Keratinocyte (primary cell): ENCODE measurements around the gene PDZD2. TPM values are rescaled to one million over a fixed set of nuclear protein-coding genes. Genes with fewer than 3 reads are reported as not detected.
A peak's percentile ranks its signal among the peaks of the same experiment; 100 is the strongest.

ENCODE experiments used
- DNase-seq: peaks from one replicate; pipeline ENCODE4 v3.0.0-alpha.2; 2011; ENCODE audit warnings: low read depth, missing footprints, low spot score
- FAIRE-seq: peaks from 2 replicates; lab custom pipeline; 2011; peaks lifted over from hg19 to GRCh38; lab: Jason Lieb, UNC
- H2AFZ ChIP-seq: 2 replicates; pipeline ENCODE4 v1.6.0; 2012; ENCODE audit warnings: low read length, control low read depth, inconsistent platforms; ENCODE audit not compliant: control insufficient read depth
- H3K27ac ChIP-seq: 2 replicates; pipeline ENCODE4 v1.5.1; 2011; ENCODE audit warnings: low read length; ENCODE audit not compliant: control insufficient read depth, insufficient read depth
- H3K27me3 ChIP-seq: 3 replicates; pipeline ENCODE4 v1.6.0; 2011; ENCODE audit warnings: low read length; ENCODE audit not compliant: control insufficient read depth, insufficient read depth; ENCODE audit errors: extremely low read depth
- H3K36me3 ChIP-seq, 2 experiments: 2 replicates in 1 of 2; 3 replicates in 1 of 2; pipeline ENCODE4 v1.5.1; 2011; ENCODE audit warnings: low read length in 2 of 2, mild to moderate bottlenecking in 1 of 2; ENCODE audit not compliant: control insufficient read depth in 2 of 2, insufficient read depth in 2 of 2; ENCODE audit errors: extremely low read depth in 1 of 2
- H3K4me1 ChIP-seq: 3 replicates; pipeline ENCODE4 v1.5.1; 2011; ENCODE audit warnings: low read length; ENCODE audit not compliant: control insufficient read depth, insufficient read depth; ENCODE audit errors: extremely low read depth
- H3K4me2 ChIP-seq: 3 replicates; pipeline ENCODE4 v1.6.0; 2011; ENCODE audit warnings: low read depth, low read length; ENCODE audit not compliant: control insufficient read depth, insufficient read depth; ENCODE audit errors: extremely low read depth
- H3K4me3 ChIP-seq, 3 experiments: fragments of 200-600 bp in 1 of 3; sonication (generic) in 1 of 3; 2 replicates in 2 of 3; 3 replicates in 1 of 3; pipeline ENCODE4 v1.5.1; 2011 to 2016; ENCODE audit warnings: low read length in 3 of 3, mild to moderate bottlenecking in 3 of 3, control low read depth in 2 of 3, inconsistent platforms in 1 of 3, low read depth in 1 of 3, mixed read lengths in 1 of 3, mixed run types in 1 of 3, moderate library complexity in 1 of 3; ENCODE audit not compliant: control insufficient read depth in 2 of 3, insufficient read depth in 2 of 3; ENCODE audit errors: extremely low read depth in 1 of 3
- H3K79me2 ChIP-seq: 2 replicates; pipeline ENCODE4 v1.6.0; 2012; ENCODE audit warnings: low read length; ENCODE audit not compliant: control insufficient read depth, insufficient read depth
- H3K9ac ChIP-seq: 3 replicates; pipeline ENCODE4 v1.6.0; 2011; ENCODE audit warnings: low read length; ENCODE audit not compliant: control insufficient read depth, insufficient read depth; ENCODE audit errors: extremely low read depth
- H3K9me1 ChIP-seq: 3 replicates; pipeline ENCODE4 v1.6.0; 2011; ENCODE audit warnings: low read length; ENCODE audit not compliant: control insufficient read depth, insufficient read depth; ENCODE audit errors: extremely low read depth
- H3K9me3 ChIP-seq: 2 replicates; pipeline ENCODE4 v1.5.1; 2012; ENCODE audit warnings: low read depth, low read length; ENCODE audit not compliant: control insufficient read depth
- H4K20me1 ChIP-seq: 3 replicates; pipeline ENCODE4 v1.6.0; 2011; ENCODE audit warnings: low read length; ENCODE audit not compliant: control insufficient read depth, insufficient read depth; ENCODE audit errors: extremely low read depth
- EZH2 ChIP-seq: IDR thresholded peaks from one replicate; pipeline ENCODE4 v1.6.1; 2012; ENCODE audit warnings: inconsistent platforms, mild to moderate bottlenecking, low read length, moderate library complexity
- dilution Hi-C: fragments of 300-500 bp; cut with MboI; formaldehyde crosslinking; loops from one replicate; pipeline ENCODE4 v1.7.0; 2020; ENCODE audit warnings: low sequenced_read_pairs; ENCODE audit not compliant: extremely low pct_ligation_motif_present
- polyA plus RNA-seq, 5 experiments: library from polyadenylated mRNA; depleted of rRNA in 3 of 5; stranded (reverse) in 3 of 5; stranded (forward) in 1 of 5; unstranded in 1 of 5; fragments of >200 nt; gene quantifications; 1 replicate in 1 of 5; 2 replicates in 3 of 5; 3 replicates in 1 of 5; pipeline versions ENCODE4 v1.2.1 to v1.2.3, GENCODE V29; 2011 to 2012; ENCODE audit warnings: missing spikeins in 2 of 5, low read depth in 1 of 5, low replicate concordance in 1 of 5
- TF ChIP-seq, protein P1 (sequence below), 3 experiments: IDR thresholded peaks in 1 of 3; conservative IDR thresholded peaks in 1 of 3; optimal IDR thresholded peaks in 1 of 3; 2 replicates in 2 of 3; 3 replicates in 1 of 3; pipeline versions ENCODE3 to v1.5.1; 2011; ENCODE audit warnings: low read length in 3 of 3, mild to moderate bottlenecking in 3 of 3, moderate library complexity in 2 of 3, control low read depth in 1 of 3, inconsistent platforms in 1 of 3; ENCODE audit not compliant: insufficient read depth in 2 of 3; ENCODE audit errors: extremely low read depth in 1 of 3

The PDZD2 gene
- polyA plus RNA-seq, 1 donor (not counting 4 experiments of a cell fraction or from before 2014, with no cell fraction given): 7.3 TPM

DNA sequence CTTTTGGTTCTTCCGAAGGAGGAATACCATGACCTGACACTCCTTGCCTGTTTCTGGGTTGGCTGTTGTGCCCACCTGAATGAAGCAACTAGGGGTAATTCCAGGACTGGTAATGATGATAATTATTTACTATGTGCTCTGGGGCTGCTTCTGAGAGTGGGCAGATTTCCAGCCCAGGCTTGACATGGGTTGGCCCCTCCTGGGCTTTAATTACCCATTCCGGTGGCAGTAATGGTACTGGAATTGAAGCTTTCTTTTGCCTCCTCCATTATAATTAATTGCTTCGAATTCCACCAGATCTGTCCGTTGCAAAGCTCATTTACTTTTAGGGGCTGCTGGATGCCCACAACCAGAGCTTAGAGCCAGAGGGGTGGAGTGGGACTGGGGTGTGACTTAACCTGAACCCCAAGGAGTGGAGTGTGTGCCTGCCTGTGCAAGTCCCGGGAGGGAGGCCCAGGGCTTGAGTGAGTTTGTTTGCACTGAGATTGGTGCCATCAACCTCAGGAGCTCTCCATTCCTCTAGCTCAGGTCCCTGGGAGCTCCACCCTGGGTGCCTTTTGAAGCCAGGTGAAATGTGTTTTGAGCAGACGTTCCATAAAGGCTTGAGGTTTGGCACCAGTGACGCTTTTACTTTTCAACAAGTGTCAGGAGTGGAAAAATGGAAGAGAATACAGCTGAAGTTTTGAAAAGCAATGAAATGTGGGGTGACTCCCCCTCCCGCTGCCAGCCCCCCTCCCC, 214.6 kb downstream of the PDZD2 start:
- H2AFZ ChIP-seq: peak overlapping the region; percentile 83
- DNase-seq: no peak

DNA sequence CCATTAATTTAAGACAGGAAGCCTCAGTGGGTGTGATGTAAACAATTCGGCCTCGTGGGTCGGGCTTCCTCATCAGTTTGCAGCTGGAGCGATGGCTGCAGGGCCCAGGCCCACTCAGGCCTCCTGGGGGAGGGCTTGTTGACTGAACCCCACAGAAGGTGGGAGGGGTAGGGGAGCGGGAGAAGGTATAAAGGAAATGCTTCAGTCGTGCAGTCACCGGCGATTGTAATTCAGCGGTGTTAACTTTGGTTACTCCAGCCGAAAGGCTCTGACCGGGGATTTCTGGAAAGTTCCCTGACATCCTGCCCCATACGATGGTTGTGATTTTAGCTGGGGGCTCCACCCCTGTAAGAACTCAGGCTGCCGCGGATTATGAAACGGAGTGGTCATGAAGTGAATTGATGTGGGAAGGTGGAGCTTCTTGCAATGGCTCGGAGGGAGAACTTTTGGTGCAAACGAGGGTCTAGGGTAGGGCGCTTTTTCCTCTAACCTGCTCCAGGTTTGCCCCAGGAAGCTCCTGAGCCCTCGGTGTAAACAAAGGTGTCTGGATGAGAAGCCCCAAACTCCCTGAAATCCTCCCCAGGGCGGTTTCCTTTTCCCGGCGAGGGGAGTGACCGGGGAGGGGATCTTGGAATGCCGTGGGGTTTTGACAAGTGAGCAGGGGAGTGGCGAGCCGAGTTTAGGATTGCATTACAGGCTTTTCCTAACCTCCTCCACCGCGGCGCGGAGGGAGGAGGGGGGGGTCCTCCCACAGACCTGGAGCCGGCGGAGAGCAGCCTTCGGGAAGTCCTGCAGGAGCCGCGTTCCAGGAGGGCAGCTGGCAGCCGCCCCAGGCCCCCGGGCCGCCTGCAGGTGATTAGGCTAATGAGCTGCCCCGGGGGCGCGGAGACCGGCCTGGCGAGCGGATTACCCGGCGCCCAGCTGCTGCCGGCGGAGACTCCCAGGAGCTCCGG, 215.5 kb downstream of the PDZD2 start:
- Histone ChIP-seq H2AFZ (peak overlapping the region; percentile 83), H3K9me1 (no peaks in the 10 kb centered on the region), H3K4me3 (peak overlapping the region; percentile 54 to 82 (median 81)), H3K4me1 (peaks cover 20% of the 10 kb centered on the region), H3K9ac (peak overlapping the region; percentile 85), H3K4me2 (peak overlapping the region; percentile 75), H4K20me1 (no peaks in the 10 kb centered on the region), H3K27me3 (no peaks in the 10 kb centered on the region), H3K36me3 (no peaks in the 10 kb centered on the region), H3K27ac (peak overlapping the region; percentile 73), H3K9me3 (peaks cover 3% of the 10 kb centered on the region), H3K79me2 (no peaks in the 10 kb centered on the region)
- FAIRE-seq: peak; percentile 73
- no peak for DNase-seq
- no peak for TF ChIP-seq EZH2
- TF ChIP-seq, protein P1, sequence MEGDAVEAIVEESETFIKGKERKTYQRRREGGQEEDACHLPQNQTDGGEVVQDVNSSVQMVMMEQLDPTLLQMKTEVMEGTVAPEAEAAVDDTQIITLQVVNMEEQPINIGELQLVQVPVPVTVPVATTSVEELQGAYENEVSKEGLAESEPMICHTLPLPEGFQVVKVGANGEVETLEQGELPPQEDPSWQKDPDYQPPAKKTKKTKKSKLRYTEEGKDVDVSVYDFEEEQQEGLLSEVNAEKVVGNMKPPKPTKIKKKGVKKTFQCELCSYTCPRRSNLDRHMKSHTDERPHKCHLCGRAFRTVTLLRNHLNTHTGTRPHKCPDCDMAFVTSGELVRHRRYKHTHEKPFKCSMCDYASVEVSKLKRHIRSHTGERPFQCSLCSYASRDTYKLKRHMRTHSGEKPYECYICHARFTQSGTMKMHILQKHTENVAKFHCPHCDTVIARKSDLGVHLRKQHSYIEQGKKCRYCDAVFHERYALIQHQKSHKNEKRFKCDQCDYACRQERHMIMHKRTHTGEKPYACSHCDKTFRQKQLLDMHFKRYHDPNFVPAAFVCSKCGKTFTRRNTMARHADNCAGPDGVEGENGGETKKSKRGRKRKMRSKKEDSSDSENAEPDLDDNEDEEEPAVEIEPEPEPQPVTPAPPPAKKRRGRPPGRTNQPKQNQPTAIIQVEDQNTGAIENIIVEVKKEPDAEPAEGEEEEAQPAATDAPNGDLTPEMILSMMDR (optimal IDR thresholded peaks at IDR 0.05 in 1 of 3, IDR thresholded peaks at IDR 0.05 in 1 of 3, conservative IDR thresholded peaks at IDR 0.05 in 1 of 3; ENCODE audit: extremely low read depth in 1 of 3, insufficient read depth in 2 of 3, low read length in 3 of 3): no peak
- dilution Hi-C loops: no loop called here

More for the DNA sequence above, 214.6 kb downstream of the PDZD2 start:
- TF ChIP-seq EZH2: no peak
- TF ChIP-seq, protein P1 (optimal IDR thresholded peaks at IDR 0.05 in 1 of 3, IDR thresholded peaks at IDR 0.05 in 1 of 3, conservative IDR thresholded peaks at IDR 0.05 in 1 of 3; ENCODE audit: extremely low read depth in 1 of 3, insufficient read depth in 2 of 3, low read length in 3 of 3): no peak
- peak overlapping the region; percentile 75 for H3K4me2 ChIP-seq
- H4K20me1 ChIP-seq: no peaks in the 10 kb centered on the region
- no peaks in the 10 kb centered on the region for H3K79me2 ChIP-seq
- no peaks in the 10 kb centered on the region for H3K36me3 ChIP-seq
- H3K27ac ChIP-seq: peak overlapping the region; percentile 73
- H3K4me3 ChIP-seq: peak overlapping the region in 2 of 3 experiments; percentile 81 to 82
- no peak for FAIRE-seq
- H3K27me3 ChIP-seq: no peaks in the 10 kb centered on the region
- no peaks in the 10 kb centered on the region for H3K9me1 ChIP-seq
- H3K9ac ChIP-seq: peak overlapping the region; percentile 85
- H3K9me3 ChIP-seq: no peaks in the 10 kb centered on the region
- dilution Hi-C loops: no loop called here
- H3K4me1 ChIP-seq: peaks cover 20% of the 10 kb centered on the region
